COLO668 (cell line): Measurements from ENCODE around the gene RNU6-8.

Experiments used
- DNase-seq: peaks from one replicate; lab custom pipeline; 2025; ENCODE audit not compliant: unreplicated experiment; lab: John Stamatoyannopoulos, UW

Gene RNU6-8

GRCh38 chr14:32202998-32203882 lies at the start of gene RNU6-8:
Gene RNU6-8, minus strand, starts transcription at chr14:32203269.
- peak; percentile 96 for DNase-seq

GRCh38 chr14:32252030-32252670 lies 49.1 kb upstream of the RNU6-8 start:
- peak; percentile 60 for DNase-seq

- DNase-seq = no peak
Observed at GRCh38 chr14:32251530-32251929, 48.5 kb upstream of the RNU6-8 start.

- no peak for DNase-seq
Observed at GRCh38 chr14:32250681-32251080, 47.6 kb upstream of the RNU6-8 start.

- DNase-seq = no peak
Observed at GRCh38 chr14:32249780-32250179, 46.7 kb upstream of the RNU6-8 start.

- DNase-seq = no peak
Observed at GRCh38 chr14:32249371-32249770, 46.3 kb upstream of the RNU6-8 start.

- no peak for DNase-seq
Observed at GRCh38 chr14:32246751-32247150, 43.7 kb upstream of the RNU6-8 start.

- no peak for DNase-seq
Observed at GRCh38 chr14:32244404-32244803, 41.3 kb upstream of the RNU6-8 start.

GRCh38 chr14:32233260-32233659 lies 30.2 kb upstream of the RNU6-8 start:
- no peak for DNase-seq

GRCh38 chr14:32232481-32232880 lies 29.4 kb upstream of the RNU6-8 start:
- DNase-seq = no peak

- DNase-seq = no peak
Observed at GRCh38 chr14:32230695-32231280, 27.7 kb upstream of the RNU6-8 start.

- no peak for DNase-seq
Observed at GRCh38 chr14:32230181-32230580, 27.1 kb upstream of the RNU6-8 start.

- no peak for DNase-seq
Observed at GRCh38 chr14:32226056-32226455, 23.0 kb upstream of the RNU6-8 start.

GRCh38 chr14:32225378-32225920 lies 22.4 kb upstream of the RNU6-8 start:
- no peak for DNase-seq

- peak; percentile 69 for DNase-seq
Observed at GRCh38 chr14:32224737-32225377, 21.8 kb upstream of the RNU6-8 start.

GRCh38 chr14:32217301-32217700 lies 14.2 kb upstream of the RNU6-8 start:
- DNase-seq = peak; percentile 65

- no peak for DNase-seq
Observed at GRCh38 chr14:32212833-32213232, 9.8 kb upstream of the RNU6-8 start.

GRCh38 chr14:32211068-32211404 lies 8.0 kb upstream of the RNU6-8 start:
- no peak for DNase-seq

- no peak for DNase-seq
Observed at GRCh38 chr14:32209471-32209870, 6.4 kb upstream of the RNU6-8 start.

- no peak for DNase-seq
Observed at GRCh38 chr14:32208490-32208889, 5.4 kb upstream of the RNU6-8 start.

- DNase-seq = no peak
Observed at GRCh38 chr14:32206552-32206951, 3.5 kb upstream of the RNU6-8 start.
